ENCODE data around the gene TBC1D14. TPM values are rescaled to one million over a fixed set of nuclear protein-coding genes. Genes with fewer than 3 reads are reported as not detected.
A peak's percentile ranks its signal among the peaks of the same experiment; 100 is the strongest.

TBC1D14 gene
- total and polyA plus RNA-seq, 9 of the 15 experiments (the other 6 are each of a cell fraction or from before 2014, with no cell fraction given): 2.1 to 59.6 (median 44.8) TPM

GRCh38 chr4:6892190-6892908 is 17.3 kb upstream of the TBC1D14 start (continued):
- TF ChIP-seq THRA (IDR thresholded peaks at IDR 0.05) (no peak), ZNF75A (CRISPR knock-in tag; IDR thresholded peaks at IDR 0.05) (no peak), CTCF (IDR thresholded peaks at IDR 0.05 in 2 of 3, conservative IDR thresholded peaks at IDR 0.05 in 1 of 3; ENCODE audit: insufficient read depth in 2 of 3, low read depth in 1 of 3, low read length in 3 of 3) (peak; percentile 32 to 62 (median 53); a peak in 5 of 6 replicates), SMARCB1 (IDR thresholded peaks at IDR 0.05; ENCODE audit: insufficient read length, low read depth) (no peak), ZFP1 (CRISPR knock-in tag; IDR thresholded peaks at IDR 0.05) (no peak), ZNF134 (CRISPR knock-in tag; conservative IDR thresholded peaks at IDR 0.05) (no peak), CHD4 (IDR thresholded peaks at IDR 0.05; ENCODE audit: insufficient read depth, insufficient replicate concordance, low read depth, low read length, poor library complexity, severe bottlenecking) (no peak), ZNF24 (IDR thresholded peaks at IDR 0.05) (peak; percentile 69; the same call in 1 of the 2 replicates), RBFOX2 (IDR thresholded peaks at IDR 0.05; ENCODE audit: low read depth, low read length) (peak; percentile 63), HMG20B (CRISPR knock-in tag; IDR thresholded peaks at IDR 0.05) (no peak), TAF1 (IDR thresholded peaks at IDR 0.05; ENCODE audit: control insufficient read depth, extremely low read depth, insufficient read depth, low read length, severe bottlenecking) (peak; percentile 38), RBBP5 (IDR thresholded peaks at IDR 0.05; ENCODE audit: borderline replicate concordance, insufficient read depth, low read length, poor library complexity, severe bottlenecking) (peak; percentile 72), RBM25 (IDR thresholded peaks at IDR 0.05; ENCODE audit: low read depth, low read length, severe bottlenecking) (no peak), ZNF507 (tag; conservative IDR thresholded peaks at IDR 0.05) (no peak), ZNF3 (CRISPR knock-in tag; IDR thresholded peaks at IDR 0.05) (no peak), SNAPC5 (CRISPR knock-in tag; IDR thresholded peaks at IDR 0.05) (no peak), MTA3 (IDR thresholded peaks at IDR 0.05; ENCODE audit: borderline replicate concordance) (peak; percentile 45; the same call in 1 of the 2 replicates), HBP1 (CRISPR knock-in tag; IDR thresholded peaks at IDR 0.05) (no peak), TBP (optimal IDR thresholded peaks at IDR 0.05; ENCODE audit: low read depth, low read length) (peak; percentile 25), ZBTB49 (CRISPR knock-in tag; IDR thresholded peaks at IDR 0.05; ENCODE audit: borderline replicate concordance) (no peak), RNF2 (IDR thresholded peaks at IDR 0.05) (peak; percentile 43; the same call in 1 of the 2 replicates)

Measured in K562 (cell line).